ENCODE data around the gene CD300C. TPM values are rescaled to one million over a fixed set of nuclear protein-coding genes. Genes with fewer than 3 reads are reported as not detected.

Gene CD300C
- total RNA-seq, 2 experiments from 2014 or later, result 0.41 to 0.50 TPM

DNA sequence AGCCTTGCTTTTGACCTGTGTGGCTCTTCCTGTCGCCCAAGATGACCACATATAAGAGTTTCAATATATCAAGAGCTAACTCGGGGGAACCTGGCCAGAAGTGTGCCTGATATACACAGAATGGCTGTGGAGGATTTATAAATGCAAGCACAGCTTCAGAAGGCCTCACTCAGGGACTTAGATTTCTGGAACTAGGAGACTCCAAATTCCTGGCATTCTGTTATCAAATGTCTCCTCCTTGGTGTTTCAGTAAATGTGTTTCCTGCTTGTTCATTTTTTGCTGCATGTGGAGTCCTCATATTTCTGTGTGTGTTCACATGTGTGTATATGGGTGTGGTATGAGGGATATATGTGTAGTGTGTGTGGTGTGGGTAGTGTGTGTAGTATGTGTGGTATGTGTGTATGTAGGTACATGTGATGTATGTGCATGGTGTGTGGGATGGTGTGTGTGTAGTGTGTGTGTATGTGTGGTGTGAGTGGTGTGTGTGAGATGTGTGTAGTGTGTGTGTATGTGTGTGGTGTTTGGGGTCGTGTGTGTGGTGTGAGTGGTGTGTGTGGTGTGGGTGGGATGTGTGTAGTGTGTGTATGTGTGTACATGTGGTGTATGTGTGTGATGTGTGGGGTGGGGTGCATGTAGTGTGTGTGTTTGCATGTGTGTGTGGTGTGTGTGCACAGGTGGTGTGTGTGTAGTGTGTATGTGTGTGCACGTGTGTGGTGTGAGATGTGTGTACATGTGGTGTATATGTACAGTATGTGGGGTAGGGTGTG is 22.4 kb upstream of the CD300C start:
- H3K4me3 Mint-ChIP-seq, result no peak overlapping the region
- peaks cover 38% of the 10 kb centered on the region for H3K27me3 Mint-ChIP-seq
- H3K36me3 Mint-ChIP-seq (ENCODE audit: low read depth), result no peaks in the 10 kb centered on the region
- no peaks in the 10 kb centered on the region for H3K9me3 Mint-ChIP-seq
- Histone ChIP-seq H3K27me3 (ENCODE audit: control insufficient read depth in 1 of 2, insufficient read depth in 2 of 2, low read length in 2 of 2) (peaks cover 11 to 14% of the 10 kb centered on the region in 2 experiments), H3K27ac (ENCODE audit: low read depth in 1 of 2, low read length in 2 of 2) (no peak overlapping the region), H3K4me3 (ENCODE audit: low read length) (no peak overlapping the region), H3K4me1 (ENCODE audit: insufficient read depth, low read length) (peaks cover 11% of the 10 kb centered on the region), H3K36me3 (ENCODE audit: insufficient read depth, low read length) (no peaks in the 10 kb centered on the region), H3K9me3 (ENCODE audit: control insufficient read depth in 1 of 2, insufficient read depth in 1 of 2, low read length in 2 of 2) (no peaks in the 10 kb centered on the region)
- H3K4me1 Mint-ChIP-seq (ENCODE audit: low read depth), result no peaks in the 10 kb centered on the region
- POLR2A ChIA-PET, result no interaction called here
- intact Hi-C loops (cut with DNase I, micrococcal nuclease), result no loop called here
- no peak overlapping the region for H3K27ac Mint-ChIP-seq
- TF ChIP-seq, protein P1, sequence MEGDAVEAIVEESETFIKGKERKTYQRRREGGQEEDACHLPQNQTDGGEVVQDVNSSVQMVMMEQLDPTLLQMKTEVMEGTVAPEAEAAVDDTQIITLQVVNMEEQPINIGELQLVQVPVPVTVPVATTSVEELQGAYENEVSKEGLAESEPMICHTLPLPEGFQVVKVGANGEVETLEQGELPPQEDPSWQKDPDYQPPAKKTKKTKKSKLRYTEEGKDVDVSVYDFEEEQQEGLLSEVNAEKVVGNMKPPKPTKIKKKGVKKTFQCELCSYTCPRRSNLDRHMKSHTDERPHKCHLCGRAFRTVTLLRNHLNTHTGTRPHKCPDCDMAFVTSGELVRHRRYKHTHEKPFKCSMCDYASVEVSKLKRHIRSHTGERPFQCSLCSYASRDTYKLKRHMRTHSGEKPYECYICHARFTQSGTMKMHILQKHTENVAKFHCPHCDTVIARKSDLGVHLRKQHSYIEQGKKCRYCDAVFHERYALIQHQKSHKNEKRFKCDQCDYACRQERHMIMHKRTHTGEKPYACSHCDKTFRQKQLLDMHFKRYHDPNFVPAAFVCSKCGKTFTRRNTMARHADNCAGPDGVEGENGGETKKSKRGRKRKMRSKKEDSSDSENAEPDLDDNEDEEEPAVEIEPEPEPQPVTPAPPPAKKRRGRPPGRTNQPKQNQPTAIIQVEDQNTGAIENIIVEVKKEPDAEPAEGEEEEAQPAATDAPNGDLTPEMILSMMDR (IDR thresholded peaks at IDR 0.05), result no peak
- DNase-seq (no peak), ATAC-seq (ENCODE audit: poor library complexity) (no peak)
- CTCF ChIA-PET, result no interaction called here

DNA sequence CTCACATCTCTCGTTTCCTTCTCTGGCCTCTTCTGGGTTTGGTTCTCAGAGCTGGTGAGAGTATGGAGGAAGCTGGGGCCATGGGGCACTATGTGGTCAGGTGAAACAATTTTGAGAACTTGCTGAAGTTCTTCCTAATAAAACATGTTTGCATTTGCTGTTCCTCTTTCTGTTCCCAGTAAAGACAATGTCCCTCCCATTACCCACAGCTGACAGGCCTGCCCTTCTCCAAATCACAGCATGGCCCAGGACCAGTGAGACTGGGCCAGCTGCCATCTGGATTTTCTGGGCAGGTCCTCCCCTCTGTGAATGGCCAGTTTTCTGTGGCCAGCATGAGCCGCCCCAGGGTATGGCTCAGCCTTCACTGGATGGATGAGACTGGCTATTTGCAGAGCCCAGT is 21.5 kb upstream of the CD300C start, which contains the start of gene CD300H:
Gene CD300H, minus strand, starts transcription at position 113 of the 400 bp plus-strand sequence.
- H3K27ac Mint-ChIP-seq, result no peak within 1 kb of the TSS
- no peaks in the 10 kb centered on the region for H3K36me3 ChIP-seq (ENCODE audit: insufficient read depth, low read length)
- H3K27me3 Mint-ChIP-seq, result peaks cover 38% of the 10 kb centered on the region
- no peak within 1 kb of the TSS for H3K4me3 ChIP-seq (ENCODE audit: low read length)
- H3K27me3 ChIP-seq (ENCODE audit: control insufficient read depth in 1 of 2, insufficient read depth in 2 of 2, low read length in 2 of 2), result peaks cover 8 to 14% of the 10 kb centered on the region in 2 experiments
- ChIA-PET POLR2A (no interaction called here), CTCF (no interaction called here)
- TF ChIP-seq, protein P1 (IDR thresholded peaks at IDR 0.05), result no peak
- H3K9me3 Mint-ChIP-seq, result no peaks in the 10 kb centered on the region
- H3K4me3 Mint-ChIP-seq, result no peak within 1 kb of the TSS
- H3K9me3 ChIP-seq (ENCODE audit: control insufficient read depth in 1 of 2, insufficient read depth in 1 of 2, low read length in 2 of 2), result no peaks in the 10 kb centered on the region
- H3K4me1 Mint-ChIP-seq (ENCODE audit: low read depth), result no peaks in the 10 kb centered on the region
- peaks cover 11% of the 10 kb centered on the region for H3K4me1 ChIP-seq (ENCODE audit: insufficient read depth, low read length)
- H3K36me3 Mint-ChIP-seq (ENCODE audit: low read depth), result no peaks in the 10 kb centered on the region
- ATAC-seq (ENCODE audit: poor library complexity) (no peak), DNase-seq (peak in 2 of 14 experiments; percentile 11 to 15)
- intact Hi-C loops (cut with DNase I, micrococcal nuclease), result no loop called here
- no peak within 1 kb of the TSS for H3K27ac ChIP-seq (ENCODE audit: low read depth in 1 of 2, low read length in 2 of 2)

DNA sequence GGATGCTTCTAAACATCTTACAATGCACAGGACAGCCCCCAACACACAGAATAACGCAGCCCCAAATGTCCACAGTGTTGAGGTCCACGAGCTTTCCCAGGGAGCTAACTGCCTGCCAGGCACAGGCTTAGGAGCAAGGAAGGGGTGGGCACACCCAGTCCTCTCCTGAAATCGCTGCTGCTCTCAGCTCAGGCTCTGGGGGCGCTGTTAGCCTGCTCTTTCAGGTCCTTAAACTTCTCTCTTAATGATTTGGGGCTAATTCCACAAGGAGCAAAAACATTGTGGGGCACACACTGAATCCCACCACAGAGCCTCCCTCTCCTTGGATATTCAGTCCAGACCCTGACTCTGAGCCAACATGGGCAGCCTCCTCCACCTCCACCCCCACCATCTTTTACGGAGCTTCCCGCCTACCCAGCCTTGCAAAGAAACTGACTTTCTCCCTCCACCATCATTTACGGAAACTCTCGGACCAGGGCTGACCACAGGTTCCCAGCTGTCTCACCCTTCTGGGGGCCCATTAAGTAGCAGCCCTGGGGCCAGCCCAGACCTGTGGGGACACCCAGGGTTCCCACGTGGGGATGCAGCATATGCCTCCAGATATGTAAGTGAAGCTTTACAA is 20.3 kb upstream of the CD300C start:
- Mint-ChIP-seq H3K4me1 (ENCODE audit: low read depth) (peaks cover 8% of the 10 kb centered on the region), H3K27me3 (peaks cover 33% of the 10 kb centered on the region), H3K9me3 (no peaks in the 10 kb centered on the region), H3K27ac (no peak overlapping the region), H3K36me3 (ENCODE audit: low read depth) (no peaks in the 10 kb centered on the region), H3K4me3 (no peak overlapping the region)
- Histone ChIP-seq H3K4me1 (ENCODE audit: insufficient read depth, low read length) (peaks cover 11% of the 10 kb centered on the region), H3K27ac (ENCODE audit: low read depth in 1 of 2, low read length in 2 of 2) (no peak overlapping the region), H3K9me3 (ENCODE audit: control insufficient read depth in 1 of 2, insufficient read depth in 1 of 2, low read length in 2 of 2) (no peaks in the 10 kb centered on the region), H3K4me3 (ENCODE audit: low read length) (no peak overlapping the region), H3K36me3 (ENCODE audit: insufficient read depth, low read length) (no peaks in the 10 kb centered on the region), H3K27me3 (ENCODE audit: control insufficient read depth in 1 of 2, insufficient read depth in 2 of 2, low read length in 2 of 2) (peaks cover 8 to 14% of the 10 kb centered on the region in 2 experiments)
- CTCF ChIA-PET, result interaction anchor here (0.5 to 1.8 kb wide), 2 partner anchors 9 to 196 kb away, joined by 5 to 10 read pairs; no protein-coding TSS in a partner anchor
- peak in 8 of 14 experiments; percentile 3 to 56 (median 22) for DNase-seq
- peak; percentile 39 for ATAC-seq (ENCODE audit: poor library complexity)
- intact Hi-C loops (cut with DNase I, micrococcal nuclease), result no loop called here
- POLR2A ChIA-PET, result no interaction called here
- TF ChIP-seq, protein P1 (IDR thresholded peaks at IDR 0.05), result peak; percentile 60

All from CD4-positive, alpha-beta T cell (primary cell).